Muscle layer of colon (tissue), 2 donors: ENCODE data around the gene SEL1L3.

ENCODE experiments used
- H3K27ac ChIP-seq: one replicate; pipeline ENCODE4 v1.7.0; 2013; ENCODE audit warnings: low read depth, mild to moderate bottlenecking, low read length, moderate library complexity
- H3K27me3 ChIP-seq, 2 donors: one replicate each; pipeline ENCODE4 v1.7.0; 2013; ENCODE audit warnings: low read length in 2 of 2, mild to moderate bottlenecking in 2 of 2; ENCODE audit not compliant: insufficient read depth in 2 of 2, control insufficient read depth in 1 of 2
- H3K36me3 ChIP-seq: one replicate; pipeline ENCODE4 v1.7.0; 2013; ENCODE audit warnings: mild to moderate bottlenecking, low read length; ENCODE audit not compliant: insufficient read depth
- H3K4me1 ChIP-seq: one replicate; pipeline ENCODE4 v1.7.0; 2013; ENCODE audit warnings: mild to moderate bottlenecking, low read length; ENCODE audit not compliant: insufficient read depth
- H3K4me3 ChIP-seq, 2 donors: one replicate each; pipeline ENCODE4 v1.7.0; 2013; ENCODE audit warnings: low read length in 2 of 2, low read depth in 1 of 2, mild to moderate bottlenecking in 1 of 2, moderate library complexity in 1 of 2
- H3K9ac ChIP-seq: one replicate; pipeline ENCODE4 v1.7.0; 2013; ENCODE audit warnings: low read length
- H3K9me3 ChIP-seq: one replicate; pipeline ENCODE4 v1.7.0; 2013; ENCODE audit warnings: mild to moderate bottlenecking, low read length
- donor health status: abdominal sarcoma.
- donor health status: Adenocarcinoma of cecum.

Gene SEL1L3

GRCh38 chr4:25779021-25779420, 83.8 kb downstream of the SEL1L3 start:
- H3K27me3 ChIP-seq: no peaks in the 10 kb centered on the region
- no peak overlapping the region for H3K9ac ChIP-seq
- H3K9me3 ChIP-seq: no peaks in the 10 kb centered on the region
- H3K36me3 ChIP-seq: no peaks in the 10 kb centered on the region
- H3K27ac ChIP-seq: no peak overlapping the region
- H3K4me1 ChIP-seq: no peaks in the 10 kb centered on the region
- H3K4me3 ChIP-seq: no peak overlapping the region

- Histone ChIP-seq H3K27ac (no peak overlapping the region), H3K27me3 (no peaks in the 10 kb centered on the region), H3K36me3 (no peaks in the 10 kb centered on the region), H3K4me1 (no peaks in the 10 kb centered on the region), H3K9me3 (no peaks in the 10 kb centered on the region), H3K9ac (no peak overlapping the region), H3K4me3 (no peak overlapping the region)
Observed at GRCh38 chr4:25776795-25777194, 86.0 kb downstream of the SEL1L3 start.

- Histone ChIP-seq H3K4me3 (no peak overlapping the region), H3K27me3 (no peaks in the 10 kb centered on the region), H3K36me3 (no peaks in the 10 kb centered on the region), H3K4me1 (no peaks in the 10 kb centered on the region), H3K9ac (no peak overlapping the region), H3K9me3 (no peaks in the 10 kb centered on the region), H3K27ac (no peak overlapping the region)
Observed at GRCh38 chr4:25775166-25775565, 87.6 kb downstream of the SEL1L3 start.

- Histone ChIP-seq H3K4me1 (no peaks in the 10 kb centered on the region), H3K36me3 (no peaks in the 10 kb centered on the region), H3K9me3 (no peaks in the 10 kb centered on the region), H3K27ac (no peak overlapping the region), H3K4me3 (no peak overlapping the region), H3K27me3 (no peaks in the 10 kb centered on the region), H3K9ac (no peak overlapping the region)
Observed at GRCh38 chr4:25773358-25773757, 89.4 kb downstream of the SEL1L3 start.

GRCh38 chr4:25771672-25772071, 91.1 kb downstream of the SEL1L3 start:
- Histone ChIP-seq H3K9ac (no peak overlapping the region), H3K36me3 (no peaks in the 10 kb centered on the region), H3K9me3 (no peaks in the 10 kb centered on the region), H3K27me3 (no peaks in the 10 kb centered on the region), H3K4me3 (no peak overlapping the region), H3K4me1 (no peaks in the 10 kb centered on the region), H3K27ac (no peak overlapping the region)

- no peak overlapping the region for H3K4me3 ChIP-seq
- no peak overlapping the region for H3K9ac ChIP-seq
- no peaks in the 10 kb centered on the region for H3K4me1 ChIP-seq
- H3K36me3 ChIP-seq: no peaks in the 10 kb centered on the region
- H3K27me3 ChIP-seq: no peaks in the 10 kb centered on the region
- no peaks in the 10 kb centered on the region for H3K9me3 ChIP-seq
- H3K27ac ChIP-seq: no peak overlapping the region
Observed at GRCh38 chr4:25770847-25771246, 91.9 kb downstream of the SEL1L3 start.

- H3K9ac ChIP-seq: no peak overlapping the region
- H3K36me3 ChIP-seq: no peaks in the 10 kb centered on the region
- no peak overlapping the region for H3K27ac ChIP-seq
- H3K27me3 ChIP-seq: no peaks in the 10 kb centered on the region
- H3K9me3 ChIP-seq: no peaks in the 10 kb centered on the region
- H3K4me3 ChIP-seq: no peak overlapping the region
- H3K4me1 ChIP-seq: no peaks in the 10 kb centered on the region
Observed at GRCh38 chr4:25769251-25769650, 93.5 kb downstream of the SEL1L3 start.

GRCh38 chr4:25767877-25768725, 94.7 kb downstream of the SEL1L3 start:
- Histone ChIP-seq H3K36me3 (no peaks in the 10 kb centered on the region), H3K4me1 (no peaks in the 10 kb centered on the region), H3K4me3 (no peak overlapping the region), H3K9me3 (no peaks in the 10 kb centered on the region), H3K9ac (no peak overlapping the region), H3K27ac (no peak overlapping the region), H3K27me3 (no peaks in the 10 kb centered on the region)

- no peaks in the 10 kb centered on the region for H3K4me1 ChIP-seq
Observed at GRCh38 chr4:25760518-25761157, 102.2 kb downstream of the SEL1L3 start.

GRCh38 chr4:25760048-25760447, 102.7 kb downstream of the SEL1L3 start:
- Histone ChIP-seq H3K27ac (no peak overlapping the region), H3K27me3 (no peaks in the 10 kb centered on the region), H3K9me3 (no peaks in the 10 kb centered on the region), H3K36me3 (no peaks in the 10 kb centered on the region), H3K9ac (no peak overlapping the region), H3K4me3 (no peak overlapping the region), H3K4me1 (no peaks in the 10 kb centered on the region)

More at GRCh38 chr4:25760518-25761157, 102.2 kb downstream of the SEL1L3 start:
- no peak overlapping the region for H3K4me3 ChIP-seq
- no peak overlapping the region for H3K9ac ChIP-seq
- H3K9me3 ChIP-seq: no peaks in the 10 kb centered on the region
- H3K27ac ChIP-seq: no peak overlapping the region
- H3K27me3 ChIP-seq: no peaks in the 10 kb centered on the region
- no peaks in the 10 kb centered on the region for H3K36me3 ChIP-seq

- Histone ChIP-seq H3K36me3 (no peaks in the 10 kb centered on the region), H3K9ac (no peak overlapping the region), H3K27ac (no peak overlapping the region), H3K9me3 (no peaks in the 10 kb centered on the region), H3K4me3 (no peak overlapping the region), H3K27me3 (no peaks in the 10 kb centered on the region), H3K4me1 (no peaks in the 10 kb centered on the region)
Observed at GRCh38 chr4:25759101-25759500, 103.7 kb downstream of the SEL1L3 start.

- no peak overlapping the region for H3K27ac ChIP-seq
- no peaks in the 10 kb centered on the region for H3K27me3 ChIP-seq
- no peak overlapping the region for H3K9ac ChIP-seq
- H3K4me3 ChIP-seq: no peak overlapping the region
- no peaks in the 10 kb centered on the region for H3K9me3 ChIP-seq
- H3K36me3 ChIP-seq: no peaks in the 10 kb centered on the region
- no peaks in the 10 kb centered on the region for H3K4me1 ChIP-seq
Observed at GRCh38 chr4:25757452-25757851, 105.3 kb downstream of the SEL1L3 start.
